ENCODE data around the gene ZFC3H1. TPM values are rescaled to one million over a fixed set of nuclear protein-coding genes. Genes with fewer than 3 reads are reported as not detected.

The ZFC3H1 gene
- total and polyA plus RNA-seq, 9 of the 15 experiments (the other 6 are each of a cell fraction or from before 2014, with no cell fraction given) = 14.8 to 80.5 (median 22.1) TPM

GRCh38 chr12:71585218-71585617 lies 78.4 kb downstream of the ZFC3H1 start:
- no peaks in the 10 kb centered on the region for H3K36me3 ChIP-seq (ENCODE audit: control insufficient read depth, insufficient read depth, low read length)
- intact Hi-C loops (cut with micrococcal nuclease) = no loop called here
- no peaks in the 10 kb centered on the region for H3K4me1 ChIP-seq (replicated peaks in 1 of 2; ENCODE audit: control insufficient read depth in 2 of 2, insufficient read depth in 2 of 2, low read length in 2 of 2)
- DNase-seq (ENCODE audit: extremely low read depth in 1 of 4, low spot score in 3 of 4) (no peak), ATAC-seq (no peak), FAIRE-seq (no peak)
- in situ Hi-C loops (cut with MboI) = no loop called here
- POLR2A ChIA-PET = interaction anchor here (1.2 kb wide), 1 partner anchor 13 kb away, joined by 3 read pairs; no protein-coding TSS in a partner anchor
- H3K27me3 ChIP-seq (ENCODE audit: control insufficient read depth in 2 of 2, insufficient read depth in 2 of 2, low read length in 2 of 2) = peaks cover 0 to 7% of the 10 kb centered on the region in 2 experiments; a peak in 1 of 5 replicates
- no peak overlapping the region for H3K9ac ChIP-seq (ENCODE audit: insufficient read depth in 1 of 2, low read depth in 2 of 2, low read length in 2 of 2)
- BruUV-seq (replicated peaks) = no TSS peak
- no peak for TF ChIP-seq SAFB (IDR thresholded peaks at IDR 0.05; ENCODE audit: borderline replicate concordance, low read depth, low read length)
- TF ChIP-seq YY1 (IDR thresholded peaks at IDR 0.05; ENCODE audit: borderline replicate concordance in 1 of 3, control insufficient read depth in 1 of 3, extremely low read depth in 1 of 3, insufficient read depth in 3 of 3, insufficient read length in 1 of 3, insufficient replicate concordance in 2 of 3, low read depth in 1 of 3, low read length in 2 of 3) = no peak
- no peak for TF ChIP-seq KAT7 (CRISPR knock-in tag; IDR thresholded peaks at IDR 0.05; ENCODE audit: borderline replicate concordance)
- TF ChIP-seq GABPA (tag; conservative IDR thresholded peaks at IDR 0.05; ENCODE audit: low read depth) = no peak
- H3K79me2 ChIP-seq (ENCODE audit: control insufficient read depth, insufficient read depth, low read length) = no peaks in the 10 kb centered on the region
- CTCF ChIA-PET (ENCODE audit: low intra/inter-chr PET ratio) = no interaction called here
- H3K27ac ChIP-seq (ENCODE audit: extremely low read depth, low read depth, low read length) = no peak overlapping the region
- H2AFZ ChIP-seq (ENCODE audit: low read depth, low read length) = no peak overlapping the region
- H4K20me1 ChIP-seq (replicated peaks; ENCODE audit: control insufficient read depth, insufficient read depth, low read length) = no peaks in the 10 kb centered on the region
- 20% methylated on average over 1 of the region's 1 CpG for WGBS (ENCODE audit: insufficient coverage, low coverage, missing lambda C conversion rate)
- H3K4me3 ChIP-seq = no peak overlapping the region
- no peak overlapping the region for H3K4me2 ChIP-seq (ENCODE audit: insufficient read depth, low read length)
- no peaks in the 10 kb centered on the region for H3K9me3 ChIP-seq (replicated peaks; ENCODE audit: control insufficient read depth, insufficient read depth, low read depth, low read length)
- H3K9me1 ChIP-seq (ENCODE audit: control insufficient read depth, insufficient read depth, low read length) = no peaks in the 10 kb centered on the region

GRCh38 chr12:71584356-71584755 lies 79.3 kb downstream of the ZFC3H1 start:
- 12% methylated on average over 3 of the region's 3 CpGs for WGBS (ENCODE audit: insufficient coverage, low coverage, missing lambda C conversion rate)
- no peak for ATAC-seq
- BruUV-seq (replicated peaks) = no TSS peak
- TF ChIP-seq DMBX1 (CRISPR knock-in tag; IDR thresholded peaks at IDR 0.05; ENCODE audit: borderline replicate concordance) = no peak
- TF ChIP-seq ZNF3 (CRISPR knock-in tag; IDR thresholded peaks at IDR 0.05) = no peak
- no peak for TF ChIP-seq MTA3 (IDR thresholded peaks at IDR 0.05; ENCODE audit: borderline replicate concordance)
- TF ChIP-seq FOXA3 (CRISPR knock-in tag; conservative IDR thresholded peaks at IDR 0.05 in 1 of 2, IDR thresholded peaks at IDR 0.05 in 1 of 2) = no peak
- no peak for TF ChIP-seq CHAMP1 (IDR thresholded peaks at IDR 0.05)
- TF ChIP-seq MCM2 (IDR thresholded peaks at IDR 0.05; ENCODE audit: low read depth) = no peak
- no peak for TF ChIP-seq IRF2 (CRISPR knock-in tag; IDR thresholded peaks at IDR 0.05)
- no peak for TF ChIP-seq KDM4B (IDR thresholded peaks at IDR 0.05; ENCODE audit: borderline replicate concordance in 2 of 2, low read depth in 1 of 2)
- TF ChIP-seq ZBTB17 (CRISPR knock-in tag; IDR thresholded peaks at IDR 0.05) = no peak
- TF ChIP-seq ZBED1 (IDR thresholded peaks at IDR 0.05) = no peak
- TF ChIP-seq RB1 (IDR thresholded peaks at IDR 0.05; ENCODE audit: low read depth) = no peak

More at GRCh38 chr12:71584356-71584755, 79.3 kb downstream of the ZFC3H1 start:
- Histone ChIP-seq H3K36me3 (ENCODE audit: control insufficient read depth, insufficient read depth, low read length) (no peaks in the 10 kb centered on the region), H3K9me1 (ENCODE audit: control insufficient read depth, insufficient read depth, low read length) (no peaks in the 10 kb centered on the region), H3K27ac (ENCODE audit: extremely low read depth, low read depth, low read length) (no peak overlapping the region), H3K4me3 (no peak overlapping the region), H3K4me2 (ENCODE audit: insufficient read depth, low read length) (no peak overlapping the region), H4K20me1 (replicated peaks; ENCODE audit: control insufficient read depth, insufficient read depth, low read length) (no peaks in the 10 kb centered on the region), H3K27me3 (ENCODE audit: control insufficient read depth in 2 of 2, insufficient read depth in 2 of 2, low read length in 2 of 2) (peaks cover 0 to 7% of the 10 kb centered on the region in 2 experiments; a peak in 1 of 5 replicates), H3K79me2 (ENCODE audit: control insufficient read depth, insufficient read depth, low read length) (no peaks in the 10 kb centered on the region), H3K9me3 (replicated peaks; ENCODE audit: control insufficient read depth, insufficient read depth, low read depth, low read length) (no peaks in the 10 kb centered on the region), H3K9ac (ENCODE audit: insufficient read depth in 1 of 2, low read depth in 2 of 2, low read length in 2 of 2) (no peak overlapping the region), H2AFZ (ENCODE audit: low read depth, low read length) (no peak overlapping the region; the same call in 1 of the 2 replicates), H3K4me1 (replicated peaks in 1 of 2; ENCODE audit: control insufficient read depth in 2 of 2, insufficient read depth in 2 of 2, low read length in 2 of 2) (no peaks in the 10 kb centered on the region)
- DNase-seq (ENCODE audit: extremely low read depth in 1 of 4, low spot score in 3 of 4) (no peak), FAIRE-seq (no peak)
- intact Hi-C loops (cut with micrococcal nuclease) (no loop called here), in situ Hi-C loops (cut with MboI) (no loop called here)
- ChIA-PET POLR2A (interaction anchor here (1.2 kb wide), 1 partner anchor 12 kb away, joined by 3 read pairs; no protein-coding TSS in a partner anchor), CTCF (ENCODE audit: low intra/inter-chr PET ratio) (no interaction called here)

Data from K562 (cell line).